HEK293T (cell line): ENCODE results near the gene ITGB5.

Experiments used
- CTCF ChIA-PET: fragments of 350-600 bp; formaldehyde crosslinking; extraction: SDS; loops from one replicate; lab custom pipeline; 2021; ENCODE audit warnings: antibody characterized with exemption, inconsistent platforms; lab: Yijun Ruan, JAX
- POLR2A ChIA-PET: fragments of 350-600 bp; formaldehyde crosslinking; extraction: SDS; loops from one replicate; lab custom pipeline; 2020; ENCODE audit warnings: antibody characterized with exemption, inconsistent platforms; lab: Yijun Ruan, JAX
- DNase-seq: peaks from one replicate; pipeline ENCODE4 v3.0.0; 2012; ENCODE audit warnings: mixed read lengths; ENCODE audit errors: extremely low spot score
- ARNT ChIP-seq: fragments of 450-650 bp; IDR thresholded peaks from 2 replicates; pipeline ENCODE4 v1.6.1; 2017; ENCODE audit warnings: mild to moderate bottlenecking
- BHLHE40 ChIP-seq: fragments of 450-650 bp; IDR thresholded peaks from 2 replicates; pipeline ENCODE4 v1.6.1; 2016; ENCODE audit warnings: mild to moderate bottlenecking, moderate library complexity, borderline replicate concordance
- CTBP1 ChIP-seq: fragments of 450-650 bp; IDR thresholded peaks from 2 replicates; pipeline ENCODE4 v1.6.1; 2016; ENCODE audit warnings: borderline replicate concordance
- ELF4 ChIP-seq: fragments of 450-650 bp; IDR thresholded peaks from 2 replicates; pipeline ENCODE4 v1.6.1; 2017; ENCODE audit warnings: antibody characterized with exemption
- FOXA1 ChIP-seq: fragments of 450-650 bp; IDR thresholded peaks from 2 replicates; pipeline ENCODE4 v1.6.1; 2016; ENCODE audit warnings: mild to moderate bottlenecking
- FOXK2 ChIP-seq: fragments of 450-650 bp; IDR thresholded peaks from 2 replicates; pipeline ENCODE4 v1.6.1; 2016; ENCODE audit warnings: mild to moderate bottlenecking
- FOXM1 ChIP-seq: fragments of 450-650 bp; IDR thresholded peaks from 2 replicates; pipeline ENCODE4 v1.6.1; 2017; ENCODE audit warnings: mild to moderate bottlenecking, borderline replicate concordance
- HDGF ChIP-seq: fragments of 450-650 bp; IDR thresholded peaks from 2 replicates; pipeline ENCODE4 v1.6.1; 2017; ENCODE audit warnings: antibody characterized with exemption, borderline replicate concordance
- L3MBTL2 ChIP-seq: fragments of 450-650 bp; conservative IDR thresholded peaks from 2 replicates; pipeline ENCODE4 v1.6.1; 2016; ENCODE audit warnings: mild to moderate bottlenecking
- LEF1 ChIP-seq: fragments of 450-650 bp; IDR thresholded peaks from 2 replicates; pipeline ENCODE4 v1.6.1; 2017; ENCODE audit warnings: mild to moderate bottlenecking, borderline replicate concordance
- NFRKB ChIP-seq: fragments of 450-650 bp; IDR thresholded peaks from 2 replicates; pipeline ENCODE4 v1.6.1; 2016; ENCODE audit warnings: mild to moderate bottlenecking, moderate library complexity
- SP1 ChIP-seq: fragments of 450-650 bp; IDR thresholded peaks from 2 replicates; pipeline ENCODE4 v1.6.1; 2017
- SUZ12 ChIP-seq: fragments of 450-650 bp; IDR thresholded peaks from 2 replicates; pipeline ENCODE4 v1.6.1; 2016; ENCODE audit warnings: mild to moderate bottlenecking
- TARDBP ChIP-seq: fragments of 450-650 bp; IDR thresholded peaks from 2 replicates; pipeline ENCODE4 v1.6.1; 2016
- ZNF384 ChIP-seq: fragments of 450-650 bp; IDR thresholded peaks from 2 replicates; pipeline ENCODE4 v1.6.1; 2016
- TF ChIP-seq, protein P1 (sequence below): fragments of 450-650 bp; IDR thresholded peaks from 2 replicates; pipeline ENCODE4 v1.6.1; 2016

The ITGB5 gene

DNA sequence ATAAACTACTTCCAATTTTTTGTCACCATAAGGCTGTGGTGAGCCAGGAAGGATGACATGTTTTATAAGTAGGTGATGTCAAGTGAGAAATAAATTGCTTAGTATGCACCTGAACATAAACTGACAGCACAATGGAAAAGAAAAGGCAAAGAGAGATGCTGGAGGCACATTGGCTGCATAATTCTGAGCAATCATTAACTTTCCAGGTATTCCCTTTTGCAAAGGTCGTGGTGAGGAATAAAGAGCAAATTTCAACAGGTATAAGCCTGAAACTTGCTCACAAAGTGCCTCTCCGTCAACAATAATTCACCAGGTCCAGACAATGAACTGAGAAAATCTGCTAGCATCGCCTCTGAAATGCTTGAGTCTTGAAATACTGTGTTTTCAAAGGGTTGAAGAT lies 48.2 kb downstream of the ITGB5 start:
- ChIA-PET POLR2A (no interaction called here), CTCF (no interaction called here)
- no peak for DNase-seq
- no peak for TF ChIP-seq NFRKB
- TF ChIP-seq FOXM1: no peak
- no peak for TF ChIP-seq LEF1
- no peak for TF ChIP-seq FOXK2
- TF ChIP-seq BHLHE40: no peak
- TF ChIP-seq ZNF384: no peak
- TF ChIP-seq L3MBTL2: no peak
- TF ChIP-seq HDGF: no peak

DNA sequence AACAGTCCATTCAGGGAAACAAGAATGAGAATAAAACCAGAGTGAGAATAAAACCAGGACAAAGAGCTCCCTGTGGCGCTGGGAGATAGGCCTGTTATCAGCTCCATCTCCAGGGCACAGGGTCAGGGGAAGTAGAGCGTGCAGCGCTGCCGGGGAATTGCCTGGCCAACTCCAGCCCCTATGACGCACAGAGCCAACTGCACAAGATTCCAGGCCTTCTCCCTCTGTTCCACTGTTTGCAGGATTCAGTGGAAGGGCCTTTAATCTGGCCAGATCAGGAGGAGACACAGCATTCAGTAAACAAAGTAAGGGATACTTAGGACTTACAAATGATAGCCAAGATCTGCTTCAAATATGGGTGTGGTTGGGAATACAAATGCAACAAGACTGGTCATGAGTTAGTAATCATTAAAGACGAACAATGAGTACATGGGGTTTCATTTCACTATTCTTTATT lies 49.4 kb downstream of the ITGB5 start:
- ChIA-PET POLR2A (no interaction called here), CTCF (no interaction called here)
- TF ChIP-seq FOXM1 (no peak), FOXK2 (no peak), L3MBTL2 (no peak), SUZ12 (no peak), ARNT (no peak), HDGF (no peak), ZNF384 (no peak), BHLHE40 (no peak), ELF4 (no peak), NFRKB (no peak), SP1 (no peak), FOXA1 (no peak), CTBP1 (no peak), LEF1 (no peak), TARDBP (no peak)
- TF ChIP-seq, protein P1, sequence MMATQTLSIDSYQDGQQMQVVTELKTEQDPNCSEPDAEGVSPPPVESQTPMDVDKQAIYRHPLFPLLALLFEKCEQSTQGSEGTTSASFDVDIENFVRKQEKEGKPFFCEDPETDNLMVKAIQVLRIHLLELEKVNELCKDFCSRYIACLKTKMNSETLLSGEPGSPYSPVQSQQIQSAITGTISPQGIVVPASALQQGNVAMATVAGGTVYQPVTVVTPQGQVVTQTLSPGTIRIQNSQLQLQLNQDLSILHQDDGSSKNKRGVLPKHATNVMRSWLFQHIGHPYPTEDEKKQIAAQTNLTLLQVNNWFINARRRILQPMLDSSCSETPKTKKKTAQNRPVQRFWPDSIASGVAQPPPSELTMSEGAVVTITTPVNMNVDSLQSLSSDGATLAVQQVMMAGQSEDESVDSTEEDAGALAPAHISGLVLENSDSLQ: no peak
- DNase-seq: no peak

DNA sequence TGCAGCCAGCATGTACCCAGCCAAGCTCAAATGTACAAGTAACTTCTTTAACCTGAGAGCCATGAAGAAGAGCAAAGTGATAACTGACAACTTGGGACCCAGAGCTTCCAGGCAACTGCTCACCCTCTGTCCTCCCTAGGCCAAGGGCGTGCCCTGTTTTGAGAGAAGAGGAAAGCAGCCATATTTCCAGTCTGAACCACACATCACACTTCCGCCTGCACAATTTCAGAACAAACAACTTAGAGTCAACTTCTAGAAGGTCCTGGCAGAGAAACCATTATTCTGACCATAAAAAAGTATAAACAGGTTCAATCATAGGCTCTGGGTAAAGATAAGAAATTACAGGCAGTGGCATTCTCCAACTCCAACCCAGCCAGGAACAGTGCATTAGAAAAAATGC lies 50.1 kb downstream of the ITGB5 start:
- POLR2A ChIA-PET: no interaction called here
- CTCF ChIA-PET: no interaction called here
- TF ChIP-seq ARNT (no peak), ELF4 (no peak), FOXK2 (no peak), FOXA1 (no peak), BHLHE40 (no peak)
- TF ChIP-seq, protein P1: no peak
- DNase-seq: no peak

DNA sequence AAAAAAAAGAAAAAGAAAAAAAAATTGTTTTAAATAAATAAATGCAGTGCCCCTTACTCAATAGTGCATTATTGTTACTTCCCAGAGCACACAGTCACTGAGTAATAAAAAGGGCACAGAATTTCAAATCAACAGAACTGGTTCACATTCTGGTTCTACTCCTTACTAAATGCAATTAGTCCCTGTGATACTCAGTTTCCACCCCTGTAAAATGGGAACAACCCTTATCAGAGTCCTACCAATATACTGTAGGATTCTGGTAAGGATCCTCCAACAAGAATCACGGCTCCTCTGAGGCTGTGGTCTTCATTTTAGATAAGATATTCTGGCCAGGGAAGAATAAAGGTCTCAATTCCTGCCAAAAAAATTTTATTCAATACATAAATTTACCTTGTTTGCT lies 50.7 kb downstream of the ITGB5 start:
- no peak for DNase-seq
- ChIA-PET CTCF (no interaction called here), POLR2A (no interaction called here)
- TF ChIP-seq FOXA1 (no peak), FOXK2 (no peak), CTBP1 (no peak), LEF1 (no peak), SUZ12 (no peak), HDGF (no peak), TARDBP (no peak), NFRKB (no peak), SP1 (no peak), L3MBTL2 (no peak), BHLHE40 (no peak), FOXM1 (no peak), ELF4 (no peak), ARNT (no peak), ZNF384 (no peak)
- TF ChIP-seq, protein P1: no peak

DNA sequence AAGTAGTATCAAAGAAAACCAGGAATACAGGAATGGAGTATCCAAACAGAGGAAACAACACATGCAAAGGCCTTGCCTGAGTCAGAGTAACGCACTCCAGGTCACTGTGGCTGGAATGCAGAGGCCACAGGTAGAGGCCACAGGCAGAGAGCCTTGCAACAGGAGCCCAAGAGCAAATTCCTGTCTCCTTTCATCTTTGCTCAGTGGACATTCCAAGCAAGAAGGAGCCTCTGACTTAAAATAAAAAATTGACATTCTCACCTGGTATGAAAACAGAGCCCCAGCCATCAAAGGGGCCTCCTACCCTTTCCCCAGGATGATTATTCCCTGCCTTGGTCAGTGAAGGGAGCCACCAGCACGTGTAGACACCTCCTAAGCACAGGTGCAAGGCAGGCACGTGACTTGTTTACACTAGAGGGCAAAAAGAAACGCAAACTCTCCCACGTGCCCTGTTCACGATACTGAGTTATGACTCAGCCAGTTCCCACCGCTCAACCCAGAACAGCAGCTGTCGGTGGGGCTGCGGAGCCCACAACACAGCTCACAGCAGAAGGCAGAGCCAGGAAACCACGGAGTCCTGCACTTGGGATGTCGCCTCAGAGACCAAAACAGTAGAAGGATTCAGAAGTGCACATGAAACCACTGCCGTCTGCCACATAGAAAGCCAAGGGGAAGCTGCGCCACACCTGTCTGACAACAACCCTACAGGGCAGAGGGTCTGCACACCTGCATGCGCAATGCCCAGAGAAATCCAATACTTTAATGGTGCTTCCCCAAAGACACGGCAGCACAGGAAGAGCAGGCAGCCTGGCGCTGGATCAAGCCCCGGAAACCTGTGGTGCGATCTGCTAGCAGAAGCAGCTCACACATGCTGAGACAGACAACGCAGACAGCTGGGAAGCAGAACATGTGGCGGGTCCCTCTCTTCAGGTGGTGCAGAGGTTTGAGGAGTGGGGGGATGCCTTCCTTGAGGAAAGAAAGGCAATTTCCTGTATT lies 52.1 kb downstream of the ITGB5 start:
- POLR2A ChIA-PET: no interaction called here
- no peak for DNase-seq
- CTCF ChIA-PET: interaction anchor here (0.6 kb wide), 1 partner anchor 18 kb away, joined by 3 read pairs; no protein-coding TSS in a partner anchor
- TF ChIP-seq HDGF: no peak
- TF ChIP-seq CTBP1: no peak
- TF ChIP-seq ARNT: no peak
- no peak for TF ChIP-seq BHLHE40
- TF ChIP-seq FOXA1: no peak
- TF ChIP-seq SUZ12: no peak
- TF ChIP-seq SP1: no peak
- no peak for TF ChIP-seq ZNF384
- TF ChIP-seq FOXM1: no peak
- no peak for TF ChIP-seq L3MBTL2
- TF ChIP-seq FOXK2: no peak
- TF ChIP-seq, protein P1: no peak
- no peak for TF ChIP-seq TARDBP
- TF ChIP-seq NFRKB: no peak
- no peak for TF ChIP-seq ELF4
- no peak for TF ChIP-seq LEF1
